NCI-H2029 treated with DMSO at 0.1 percent for 48 hours (cell line): ENCODE results near the gene PTPN2.

ENCODE experiments used
- DNase-seq: peaks from one replicate; lab custom pipeline; 2025; lab: John Stamatoyannopoulos, UW

The PTPN2 gene

DNA sequence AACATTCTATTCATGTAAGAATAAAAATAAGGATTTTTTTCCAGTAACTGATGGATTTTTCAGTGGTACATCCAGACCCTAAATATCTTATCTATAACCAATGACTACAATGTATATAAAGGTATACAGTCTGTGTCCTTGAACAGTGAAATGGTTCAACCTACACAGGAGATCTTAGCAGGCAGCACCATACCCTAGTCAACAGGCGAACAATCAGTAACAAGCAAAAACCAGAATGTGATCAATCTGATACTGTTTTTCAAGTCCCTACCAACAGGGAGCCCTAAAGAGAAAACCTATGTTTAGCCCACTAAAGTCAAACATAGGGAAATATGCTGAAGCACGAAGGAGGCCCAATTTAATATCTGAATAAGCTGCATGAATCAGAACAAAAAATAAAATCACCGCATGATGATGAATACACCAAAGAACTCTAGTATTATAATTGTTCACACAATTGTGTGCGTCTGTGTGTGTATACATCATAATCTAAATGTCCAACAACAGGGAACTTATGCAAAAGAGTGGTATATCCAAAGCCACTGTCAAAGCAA is 26.0 kb downstream of the PTPN2 start:
- DNase-seq: no peak

DNA sequence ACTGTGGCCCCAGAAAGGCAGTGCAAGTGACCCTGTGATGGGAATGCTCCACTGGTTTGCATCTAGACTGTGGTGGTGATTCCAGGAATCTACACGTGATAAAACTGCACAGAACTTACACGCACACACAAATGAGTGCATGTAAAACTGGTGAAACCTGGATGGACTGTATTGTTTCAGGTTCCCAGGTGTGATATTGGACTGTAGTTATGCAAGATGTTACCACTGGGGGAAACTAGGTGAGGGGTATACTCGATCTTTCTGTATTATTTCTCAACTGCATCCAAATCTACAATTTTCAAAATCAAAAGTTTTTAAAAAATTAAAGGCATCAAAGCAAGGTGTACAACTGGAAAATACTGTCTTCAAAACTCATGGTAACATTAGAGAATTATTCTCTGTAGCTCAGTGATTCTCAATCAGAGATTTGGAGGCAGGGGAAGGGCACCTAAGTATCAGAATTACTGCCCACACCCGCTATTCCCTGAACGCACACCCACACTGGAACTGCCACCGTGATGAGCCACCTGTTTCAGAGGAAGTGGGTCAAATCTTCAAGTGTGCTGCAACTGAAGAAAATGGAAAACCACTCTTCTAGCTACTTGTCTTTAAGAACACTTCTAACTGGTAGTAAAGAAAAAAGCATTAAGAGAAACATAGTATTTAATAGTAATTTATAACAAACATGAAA is 26.7 kb downstream of the PTPN2 start:
- DNase-seq: no peak

DNA sequence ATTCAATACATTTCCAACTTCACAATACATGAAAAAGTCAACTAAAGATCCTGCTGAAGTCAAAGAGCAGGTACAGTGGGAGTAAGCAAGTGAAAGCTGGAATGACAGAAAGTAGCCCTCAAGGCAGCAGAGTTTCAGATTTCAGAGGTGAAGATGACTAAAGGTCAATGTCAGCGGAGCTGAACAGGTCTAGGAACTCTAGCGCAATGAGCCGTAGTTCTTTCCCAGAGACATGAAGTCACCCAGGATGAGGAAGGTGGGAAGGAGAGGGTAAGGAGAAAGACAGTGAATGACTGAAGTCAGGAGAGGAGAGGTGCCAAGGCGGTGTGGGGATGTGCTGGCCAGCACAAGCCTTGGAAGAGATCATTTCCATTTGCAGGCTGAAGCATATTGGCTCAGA is 28.1 kb downstream of the PTPN2 start:
- DNase-seq: no peak

DNA sequence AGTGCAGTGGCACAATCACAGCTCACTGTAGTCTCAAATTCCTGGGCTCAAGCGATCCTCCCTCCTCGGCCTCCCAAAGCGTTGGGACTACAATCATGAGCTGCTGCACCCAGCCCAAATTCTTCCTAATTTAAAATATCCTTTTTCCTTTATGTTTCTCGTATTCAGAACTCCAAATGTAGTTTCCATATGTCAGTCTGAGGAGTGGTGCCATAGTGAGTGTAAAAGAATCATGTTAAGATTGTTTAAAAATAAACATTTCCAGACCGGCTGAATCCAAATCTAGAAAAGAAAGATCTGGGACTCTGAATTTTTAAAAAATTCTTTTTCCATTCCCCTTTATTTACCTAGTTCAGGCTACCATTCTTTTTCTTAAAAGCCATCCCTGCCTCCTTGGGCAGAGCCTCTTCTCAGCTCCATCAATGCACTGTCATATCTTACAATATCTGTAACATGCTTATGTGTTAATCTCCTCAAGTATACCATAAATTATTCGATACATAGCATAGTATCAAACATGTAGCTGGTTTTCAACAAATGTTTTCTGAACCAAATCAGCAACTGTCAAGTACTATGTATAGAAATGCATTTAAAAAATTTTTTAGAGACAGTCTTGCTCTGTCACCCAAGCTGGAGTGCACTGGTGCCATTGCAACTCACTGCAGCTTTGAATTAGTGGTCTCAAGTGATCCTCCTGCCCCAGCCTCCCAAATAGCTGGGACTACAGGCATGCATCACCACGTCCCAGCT is 31.3 kb downstream of the PTPN2 start:
- DNase-seq: no peak

DNA sequence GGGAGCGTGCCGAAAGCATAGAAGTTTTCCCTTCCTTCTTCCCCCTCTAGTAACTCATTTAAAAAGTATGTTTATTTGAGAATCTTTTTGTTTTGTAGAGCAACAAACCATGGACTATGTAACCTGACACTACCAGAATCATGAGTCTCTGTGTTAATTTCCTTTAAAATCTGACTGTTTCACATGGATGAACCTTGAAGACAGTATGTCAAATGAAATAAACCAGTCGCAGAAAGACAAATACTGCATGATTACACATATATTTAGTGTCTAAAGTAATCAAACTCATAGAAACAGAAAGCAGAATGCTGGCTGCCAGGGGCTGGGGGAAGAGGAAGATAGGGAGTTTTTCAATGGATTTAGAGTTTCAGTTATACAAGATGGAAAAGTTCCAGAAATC is 32.3 kb downstream of the PTPN2 start:
- no peak for DNase-seq

DNA sequence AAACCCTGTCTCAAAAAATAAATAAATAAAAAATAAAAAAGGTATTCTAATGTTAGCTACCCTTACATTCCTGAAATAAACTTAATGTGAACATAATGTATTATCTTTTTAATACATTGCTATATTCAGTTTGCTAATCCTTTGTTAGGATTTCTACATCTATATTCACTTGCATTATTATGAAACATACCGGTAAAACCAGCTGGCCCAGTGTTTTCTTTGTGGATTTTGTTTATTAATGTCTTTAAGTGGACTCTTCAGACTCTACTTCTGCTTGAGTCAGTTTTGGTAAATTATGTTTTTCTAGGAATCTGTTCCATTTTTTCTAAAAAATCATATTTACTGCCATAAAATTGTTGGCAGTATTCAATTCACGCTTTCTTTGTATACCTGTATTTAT is 34.5 kb downstream of the PTPN2 start:
- no peak for DNase-seq

DNA sequence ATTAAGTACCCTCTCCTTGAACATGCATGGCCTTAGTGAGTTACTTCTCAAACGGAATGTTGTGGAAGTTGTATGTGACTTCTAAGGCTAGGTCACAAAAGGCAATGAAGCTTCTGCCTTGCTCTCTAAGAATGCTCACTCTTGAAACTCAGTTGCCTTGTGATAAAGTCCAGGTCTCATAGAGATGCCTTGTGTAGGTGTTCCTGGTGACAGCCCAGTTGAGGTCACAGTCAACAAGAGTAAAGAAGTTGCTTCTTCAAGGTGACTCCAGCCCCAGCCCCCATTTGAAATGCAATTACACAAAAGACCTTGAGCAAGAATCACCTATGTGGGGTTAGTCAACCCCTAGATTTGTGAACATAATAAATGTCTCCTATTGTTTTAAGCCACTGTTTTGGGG is 35.6 kb downstream of the PTPN2 start:
- no peak for DNase-seq

DNA sequence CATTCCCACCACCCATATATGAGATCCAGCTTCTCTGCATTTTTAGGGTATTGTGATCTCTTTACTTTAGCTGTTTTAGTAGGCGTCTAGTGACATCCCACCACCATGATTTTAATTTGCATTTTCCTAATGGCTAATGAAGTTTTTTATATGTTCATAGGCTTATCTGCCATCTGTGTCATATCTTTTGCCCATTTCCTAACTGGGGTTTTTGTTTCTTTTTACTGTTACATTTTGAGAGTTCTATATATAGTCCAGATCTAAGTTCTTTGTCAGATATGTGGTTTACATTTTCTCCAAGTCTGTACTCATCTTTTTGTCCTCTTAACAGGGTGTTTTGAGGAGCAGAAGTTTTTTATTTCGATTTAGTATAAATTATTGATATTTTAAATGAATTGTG is 39.6 kb downstream of the PTPN2 start:
- DNase-seq: no peak

- no peak for DNase-seq
Measured at GRCh38 chr18:12843420-12844350, 40.4 kb downstream of the PTPN2 start.

GRCh38 chr18:12842459-12843380 is 41.3 kb downstream of the PTPN2 start:
- no peak for DNase-seq

DNA sequence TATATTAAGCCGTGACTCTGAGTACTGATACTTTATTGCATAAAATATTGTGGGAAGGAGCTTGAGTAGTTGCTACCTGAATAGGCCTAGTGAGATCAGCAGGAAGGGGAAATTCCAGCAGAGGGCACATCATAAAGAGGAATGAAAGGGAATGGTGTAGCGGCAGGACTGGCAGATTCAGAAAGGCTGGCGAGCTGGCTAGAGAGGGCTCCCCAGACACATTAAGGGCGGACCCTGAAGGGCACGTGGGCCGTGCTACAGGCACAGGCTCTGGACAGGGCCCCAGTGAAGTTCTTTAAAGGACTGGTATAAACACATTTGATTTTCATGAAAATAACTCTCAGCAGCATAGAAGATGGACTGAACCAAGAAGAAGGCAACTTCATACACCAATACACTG is 43.0 kb downstream of the PTPN2 start:
- DNase-seq: no peak

DNA sequence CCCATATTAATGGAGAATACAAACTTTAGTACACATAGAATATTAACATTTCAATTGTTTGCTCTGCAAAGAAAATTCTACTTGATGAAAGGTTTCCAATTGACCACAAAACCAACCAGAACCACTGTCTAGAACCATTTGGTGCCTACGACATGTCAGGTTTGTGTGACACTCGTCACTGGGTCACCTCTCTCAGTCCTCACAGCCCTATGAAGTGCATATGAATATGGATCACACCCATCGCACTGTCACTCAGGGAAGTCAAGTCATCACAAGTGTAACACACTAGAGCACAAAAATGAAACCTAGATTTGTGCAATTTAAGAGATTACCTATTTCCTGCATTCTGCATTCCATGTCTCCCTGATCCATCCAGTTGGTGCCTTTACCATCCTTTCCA is 43.7 kb downstream of the PTPN2 start:
- DNase-seq: no peak

- DNase-seq: no peak
Measured at GRCh38 chr18:12839526-12840196, 44.4 kb downstream of the PTPN2 start.

GRCh38 chr18:12839057-12839525 is 44.9 kb downstream of the PTPN2 start:
- no peak for DNase-seq

DNA sequence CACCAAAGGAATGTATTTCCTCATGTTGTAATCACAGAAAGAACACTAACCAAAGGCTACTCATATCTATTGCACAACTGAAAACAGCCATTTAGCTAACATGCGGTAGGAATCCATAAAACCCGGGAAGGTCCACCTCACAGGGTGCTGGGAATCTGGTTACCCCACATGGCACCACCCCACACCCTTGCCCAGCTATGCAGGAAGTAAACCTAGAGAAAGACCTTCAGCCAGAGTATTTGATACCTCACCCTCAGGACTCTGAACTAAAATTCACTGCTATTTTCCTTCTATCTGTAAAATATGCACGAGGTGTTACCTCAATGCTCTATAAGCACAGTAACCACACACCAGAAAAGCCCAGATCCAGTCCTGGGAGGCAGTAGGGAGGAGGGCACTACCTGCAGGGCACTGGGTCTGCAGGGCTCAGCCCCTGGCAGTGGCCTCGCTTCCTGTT is 45.8 kb downstream of the PTPN2 start:
- no peak for DNase-seq

- no peak for DNase-seq
Measured at GRCh38 chr18:12837747-12838146, 46.3 kb downstream of the PTPN2 start.

DNA sequence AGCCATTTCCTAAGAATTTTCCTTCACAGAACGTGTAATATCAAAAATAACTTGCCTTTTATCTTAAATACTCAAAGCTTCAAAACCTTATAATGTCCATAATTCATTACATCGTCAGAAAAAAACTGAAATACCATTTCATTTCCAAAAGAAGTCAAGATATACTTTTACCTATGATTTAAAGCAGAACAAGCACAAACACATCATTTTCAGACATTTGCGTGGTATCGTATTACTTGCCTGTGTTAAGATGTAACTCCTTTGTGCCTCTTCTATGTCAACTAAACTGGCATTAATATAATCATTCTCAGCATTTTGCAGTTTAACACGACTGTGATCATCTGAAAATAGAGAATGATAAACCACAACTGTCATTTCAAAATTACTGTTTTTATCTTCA is 47.5 kb downstream of the PTPN2 start:
- DNase-seq: no peak

DNA sequence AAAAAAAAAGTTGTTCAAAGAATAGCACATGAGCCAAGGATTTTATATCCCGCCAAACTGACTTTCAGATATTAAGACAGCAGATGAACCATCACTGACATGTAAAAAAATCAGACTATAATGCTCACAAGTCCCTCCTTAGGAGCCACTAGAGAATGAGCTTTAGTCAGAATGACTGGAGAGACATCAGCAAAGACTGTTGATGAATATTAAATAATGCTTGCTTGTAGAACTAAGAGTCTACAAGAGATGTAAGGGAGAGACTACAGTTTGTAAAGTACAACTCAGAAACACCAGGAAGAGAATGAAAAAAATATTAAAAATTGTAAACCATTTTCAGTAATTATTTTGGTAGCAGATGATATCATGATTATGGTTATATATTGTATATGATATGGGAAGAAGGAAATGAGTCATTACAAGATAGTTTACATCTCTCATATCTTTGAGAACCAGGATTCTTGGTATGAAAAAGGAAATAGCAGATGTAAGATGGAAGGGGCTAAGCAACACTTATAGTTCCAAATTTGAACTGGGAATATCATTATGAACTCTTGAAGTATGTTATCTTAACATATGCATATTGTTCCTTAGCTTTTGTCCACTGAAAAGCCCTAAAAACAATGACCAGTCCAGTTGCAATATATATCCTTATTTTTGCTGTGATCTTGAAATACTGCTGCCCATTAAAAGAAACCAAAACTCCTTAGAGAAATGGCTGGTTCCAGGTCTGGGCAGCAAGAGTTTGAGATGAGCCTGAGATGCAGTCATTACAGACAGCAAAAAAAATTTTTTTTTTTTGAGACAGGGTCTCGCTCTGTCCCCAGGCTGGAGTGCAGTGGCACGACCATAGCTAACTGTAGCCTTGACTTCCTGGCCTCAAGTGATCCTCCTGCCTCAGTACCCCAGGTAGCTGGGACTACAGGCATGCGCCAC is 55.7 kb downstream of the PTPN2 start:
- DNase-seq: no peak

DNA sequence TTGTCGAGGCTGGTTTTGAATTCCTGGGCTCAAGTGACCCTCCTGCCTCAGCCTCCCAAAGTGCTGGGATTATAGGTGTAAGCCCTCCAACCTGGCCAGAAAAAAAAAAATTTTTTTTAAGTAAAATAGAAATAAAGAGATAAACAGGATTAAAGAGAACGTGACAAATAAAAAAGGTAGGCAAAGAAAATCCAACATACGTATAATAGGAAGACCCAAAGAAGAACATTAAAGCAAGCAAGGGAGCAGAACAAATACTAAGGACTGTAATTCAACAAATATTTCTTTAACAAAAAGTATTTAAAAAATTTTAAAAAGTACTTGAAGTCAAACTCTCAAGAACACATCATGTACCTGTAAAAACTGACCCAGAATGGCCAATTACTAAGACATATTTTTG is 56.4 kb downstream of the PTPN2 start:
- no peak for DNase-seq
